ENCODE results near the gene MEIOB.
A peak's percentile ranks its signal among the peaks of the same experiment; 100 is the strongest.

MEIOB gene

DNA sequence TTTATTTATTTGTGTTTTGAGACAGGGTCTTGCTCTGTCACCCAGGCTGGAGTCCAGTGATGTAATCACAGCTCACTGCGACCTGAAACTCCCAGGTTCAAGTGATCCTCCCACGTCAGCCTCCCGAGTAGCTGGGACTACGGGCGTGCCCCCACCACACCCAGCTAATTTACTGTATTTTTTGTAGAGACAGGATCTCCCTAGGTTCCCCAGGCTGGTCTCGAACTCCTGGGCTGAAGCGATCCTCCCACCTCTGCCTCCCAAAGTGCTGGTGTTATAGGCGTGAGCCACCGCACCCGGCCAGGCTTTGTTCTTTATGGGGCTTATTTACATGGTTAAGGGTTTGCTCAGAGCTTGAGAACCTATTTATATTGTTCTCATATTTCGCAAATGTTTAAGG, 5.8 kb upstream of the MEIOB start (continued):
- TF ChIP-seq ZNF280D (tag by site-specific recombination; IDR thresholded peaks at IDR 0.05) (no peak), ZSCAN23 (tag by site-specific recombination; IDR thresholded peaks at IDR 0.05) (no peak), SP2 (tag by site-specific recombination; IDR thresholded peaks at IDR 0.05) (no peak), ZNF350 (tag by site-specific recombination; IDR thresholded peaks at IDR 0.05) (no peak), ZNF175 (tag by site-specific recombination; IDR thresholded peaks at IDR 0.05) (no peak), ZNF341 (tag by site-specific recombination; IDR thresholded peaks at IDR 0.05; ENCODE audit: low read depth) (no peak), ZNF426 (tag by site-specific recombination; IDR thresholded peaks at IDR 0.05) (no peak), ZNF549 (tag by site-specific recombination; IDR thresholded peaks at IDR 0.05) (no peak), ZNF658 (tag by site-specific recombination; IDR thresholded peaks at IDR 0.05) (no peak), TCF7L2 (IDR thresholded peaks at IDR 0.05; ENCODE audit: borderline replicate concordance, low read depth, low read length) (peak; percentile 37; the same call in 1 of the 2 replicates), ZNF132 (tag by site-specific recombination; IDR thresholded peaks at IDR 0.05; ENCODE audit: borderline replicate concordance) (no peak), ZNF600 (tag by site-specific recombination; IDR thresholded peaks at IDR 0.05) (peak; percentile 36; the same call in 1 of the 2 replicates), GLI2 (tag by site-specific recombination; IDR thresholded peaks at IDR 0.05; ENCODE audit: borderline replicate concordance, low read depth) (no peak), ZEB2 (tag by site-specific recombination; IDR thresholded peaks at IDR 0.05) (no peak), ZNF580 (tag by site-specific recombination; IDR thresholded peaks at IDR 0.05) (no peak), ZNF629 (tag by site-specific recombination; IDR thresholded peaks at IDR 0.05) (peak; percentile 42; the same call in 1 of the 2 replicates), SETDB1 (IDR thresholded peaks at IDR 0.05; ENCODE audit: insufficient read length, low read length) (no peak), ZNF354C (tag by site-specific recombination; IDR thresholded peaks at IDR 0.05; ENCODE audit: borderline replicate concordance, low read depth) (no peak), ZNF76 (tag by site-specific recombination; IDR thresholded peaks at IDR 0.05; ENCODE audit: borderline replicate concordance, low read depth) (no peak), ZNF157 (tag by site-specific recombination; IDR thresholded peaks at IDR 0.05) (no peak), ZNF776 (tag by site-specific recombination; IDR thresholded peaks at IDR 0.05; ENCODE audit: borderline replicate concordance) (no peak), OSR2 (tag by site-specific recombination; IDR thresholded peaks at IDR 0.05) (0 out of 2 replicates have a peak, but pooled peaks have one; percentile 12), ZNF140 (tag by site-specific recombination; IDR thresholded peaks at IDR 0.05) (no peak), ZNF423 (tag by site-specific recombination; IDR thresholded peaks at IDR 0.05) (no peak), ZFHX2 (tag by site-specific recombination; conservative IDR thresholded peaks at IDR 0.05) (peak; percentile 45; the same call in 1 of the 2 replicates), ZNF514 (tag by site-specific recombination; IDR thresholded peaks at IDR 0.05) (no peak), ZNF677 (tag by site-specific recombination; IDR thresholded peaks at IDR 0.05) (no peak), ZNF16 (tag by site-specific recombination; IDR thresholded peaks at IDR 0.05; ENCODE audit: low read depth) (no peak), ZNF404 (tag by site-specific recombination; IDR thresholded peaks at IDR 0.05) (no peak), WT1 (tag by site-specific recombination; IDR thresholded peaks at IDR 0.05) (0 out of 2 replicates have a peak, but pooled peaks have one; percentile 43), ZNF548 (tag by site-specific recombination; IDR thresholded peaks at IDR 0.05) (no peak)
- TF ChIP-seq, protein P1, sequence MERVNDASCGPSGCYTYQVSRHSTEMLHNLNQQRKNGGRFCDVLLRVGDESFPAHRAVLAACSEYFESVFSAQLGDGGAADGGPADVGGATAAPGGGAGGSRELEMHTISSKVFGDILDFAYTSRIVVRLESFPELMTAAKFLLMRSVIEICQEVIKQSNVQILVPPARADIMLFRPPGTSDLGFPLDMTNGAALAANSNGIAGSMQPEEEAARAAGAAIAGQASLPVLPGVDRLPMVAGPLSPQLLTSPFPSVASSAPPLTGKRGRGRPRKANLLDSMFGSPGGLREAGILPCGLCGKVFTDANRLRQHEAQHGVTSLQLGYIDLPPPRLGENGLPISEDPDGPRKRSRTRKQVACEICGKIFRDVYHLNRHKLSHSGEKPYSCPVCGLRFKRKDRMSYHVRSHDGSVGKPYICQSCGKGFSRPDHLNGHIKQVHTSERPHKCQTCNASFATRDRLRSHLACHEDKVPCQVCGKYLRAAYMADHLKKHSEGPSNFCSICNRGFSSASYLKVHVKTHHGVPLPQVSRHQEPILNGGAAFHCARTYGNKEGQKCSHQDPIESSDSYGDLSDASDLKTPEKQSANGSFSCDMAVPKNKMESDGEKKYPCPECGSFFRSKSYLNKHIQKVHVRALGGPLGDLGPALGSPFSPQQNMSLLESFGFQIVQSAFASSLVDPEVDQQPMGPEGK (tag by site-specific recombination; IDR thresholded peaks at IDR 0.05): peak; percentile 30; the same call in 1 of the 2 replicates
- TF ChIP-seq, protein P2, sequence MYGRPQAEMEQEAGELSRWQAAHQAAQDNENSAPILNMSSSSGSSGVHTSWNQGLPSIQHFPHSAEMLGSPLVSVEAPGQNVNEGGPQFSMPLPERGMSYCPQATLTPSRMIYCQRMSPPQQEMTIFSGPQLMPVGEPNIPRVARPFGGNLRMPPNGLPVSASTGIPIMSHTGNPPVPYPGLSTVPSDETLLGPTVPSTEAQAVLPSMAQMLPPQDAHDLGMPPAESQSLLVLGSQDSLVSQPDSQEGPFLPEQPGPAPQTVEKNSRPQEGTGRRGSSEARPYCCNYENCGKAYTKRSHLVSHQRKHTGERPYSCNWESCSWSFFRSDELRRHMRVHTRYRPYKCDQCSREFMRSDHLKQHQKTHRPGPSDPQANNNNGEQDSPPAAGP (tag by site-specific recombination; IDR thresholded peaks at IDR 0.05): peak; percentile 72; the same call in 1 of the 2 replicates
- TF ChIP-seq, protein P3, sequence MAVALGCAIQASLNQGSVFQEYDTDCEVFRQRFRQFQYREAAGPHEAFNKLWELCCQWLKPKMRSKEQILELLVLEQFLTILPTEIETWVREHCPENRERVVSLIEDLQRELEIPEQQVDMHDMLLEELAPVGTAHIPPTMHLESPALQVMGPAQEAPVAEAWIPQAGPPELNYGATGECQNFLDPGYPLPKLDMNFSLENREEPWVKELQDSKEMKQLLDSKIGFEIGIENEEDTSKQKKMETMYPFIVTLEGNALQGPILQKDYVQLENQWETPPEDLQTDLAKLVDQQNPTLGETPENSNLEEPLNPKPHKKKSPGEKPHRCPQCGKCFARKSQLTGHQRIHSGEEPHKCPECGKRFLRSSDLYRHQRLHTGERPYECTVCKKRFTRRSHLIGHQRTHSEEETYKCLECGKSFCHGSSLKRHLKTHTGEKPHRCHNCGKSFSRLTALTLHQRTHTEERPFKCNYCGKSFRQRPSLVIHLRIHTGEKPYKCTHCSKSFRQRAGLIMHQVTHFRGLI (tag by site-specific recombination; IDR thresholded peaks at IDR 0.05): no peak
